Testis (tissue), 3 donors: ENCODE measurements around the gene ATG2A. TPM values are rescaled to one million over a fixed set of nuclear protein-coding genes. Genes with fewer than 3 reads are reported as not detected.

ENCODE experiments used
- DNase-seq: peaks from one replicate; pipeline ENCODE4 v3.0.0-alpha.2; 2019
- H3K27ac ChIP-seq, 2 donors: fragments of 200-600 bp; sonication (generic); one replicate each; pipeline ENCODE4 v1.5.1; 2019
- H3K27me3 ChIP-seq: fragments of 200-600 bp; sonication (generic); one replicate; pipeline ENCODE4 v1.5.1; 2019
- H3K36me3 ChIP-seq: fragments of 200-600 bp; sonication (generic); one replicate; pipeline ENCODE4 v1.5.1; 2017; ENCODE audit warnings: low read depth; ENCODE audit errors: missing control alignments
- H3K4me1 ChIP-seq: fragments of 200-600 bp; sonication (generic); one replicate; pipeline ENCODE4 v1.5.1; 2019
- H3K4me3 ChIP-seq, 2 donors: fragments of 200-600 bp; sonication (generic); one replicate each; pipeline ENCODE4 v1.5.1; 2017 to 2019
- H3K9me3 ChIP-seq: fragments of 200-600 bp; sonication (generic); one replicate; pipeline ENCODE4 v1.5.1; 2017
- POLR2A ChIP-seq: fragments of 450-650 bp; IDR thresholded peaks from one replicate; pipeline ENCODE4 v1.6.1; 2017; ENCODE audit warnings: antibody characterized with exemption, mild to moderate bottlenecking, moderate library complexity
- WGBS, 2 donors: methylation state at CpG; one replicate each; pipeline ENCODE4 v1.1.5; 2018; 5-methylcytosine and 5-hydroxymethylcytosine counted together
- intact Hi-C: fragments of 100-400 bp; cut with DNase I; formaldehyde crosslinking; loops from one replicate; pipeline ENCODE4 v1.15.1; 2023; ENCODE audit warnings: low total_unique reads
- polyA plus RNA-seq: library from polyadenylated mRNA; stranded (reverse); fragments of 350-450 nt; fragmentation: Illumina TruSeq; extraction: RNeasy Lipid Tissue Mini Kit (QIAGEN cat#74804); gene quantifications from one replicate; pipeline ENCODE4 v1.2.3, GENCODE V29; 2014; ENCODE audit warnings: low read depth, low replicate concordance; ENCODE audit not compliant: insufficient read depth
- total RNA-seq, 2 donors: library from RNA; depleted of rRNA; stranded (reverse); fragments of >200 nt; gene quantifications; one replicate each; pipeline ENCODE4 v1.2.3, GENCODE V29; 2016
- TF ChIP-seq, protein P1 (sequence below), 3 experiments: fragments of 450-650 bp in 2 of 3; fragments of 200-600 bp in 1 of 3; sonication (generic) in 1 of 3; IDR thresholded peaks; one replicate each; pipeline ENCODE4 v1.5.1; 2016 to 2019; ENCODE audit warnings: antibody characterized with exemption in 3 of 3, mild to moderate bottlenecking in 2 of 3, moderate library complexity in 1 of 3

ATG2A gene
- total and polyA plus RNA-seq, 3 donors from 2014 or later = 22.2 to 56.1 (median 51.1) TPM

DNA sequence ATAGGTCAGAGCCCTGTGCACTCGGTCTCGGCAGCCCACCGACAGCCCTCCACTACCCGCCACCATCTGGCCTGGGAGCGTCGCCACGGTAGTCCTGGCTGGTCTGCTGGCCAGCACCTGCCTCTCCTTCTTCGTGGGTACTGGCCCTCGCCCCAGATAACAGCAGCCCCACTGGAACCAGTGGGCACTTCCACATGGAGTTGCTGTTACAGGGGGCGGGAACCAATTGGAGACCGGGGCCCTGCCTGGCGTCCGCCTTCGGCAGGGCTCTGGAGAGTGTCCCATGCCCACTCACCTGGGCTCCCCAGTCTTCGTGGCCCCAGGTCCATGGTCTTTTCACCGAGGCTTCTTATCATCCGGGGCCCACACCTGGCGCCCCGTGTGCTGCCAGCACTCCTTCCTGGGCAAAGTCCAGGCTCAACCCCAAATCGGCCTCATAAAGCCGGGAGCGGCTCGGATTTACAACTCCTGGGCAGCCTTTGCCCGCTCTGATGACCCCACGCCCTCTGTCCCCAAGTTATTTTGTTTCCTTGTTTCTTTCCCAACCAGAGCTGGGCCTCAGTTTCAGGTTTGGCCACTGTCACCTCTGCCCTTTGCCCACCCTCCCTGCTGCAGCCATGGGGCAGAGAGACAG is 25.7 kb downstream of the ATG2A start:
- 91 to 95% methylated on average over 21 to 25 of the region's 25 CpGs for WGBS, 2 donors
- H3K4me3 ChIP-seq = no peak overlapping the region
- intact Hi-C loops = loop anchor here (5.0 kb wide), 1 partner anchor 44 kb away; no protein-coding TSS in a partner anchor
- H3K4me1 ChIP-seq = peaks cover 8% of the 10 kb centered on the region
- H3K9me3 ChIP-seq = no peaks in the 10 kb centered on the region
- H3K27ac ChIP-seq = no peak overlapping the region
- H3K27me3 ChIP-seq = no peaks in the 10 kb centered on the region
- DNase-seq = no peak
- no peaks in the 10 kb centered on the region for H3K36me3 ChIP-seq
- TF ChIP-seq POLR2A = no peak
- TF ChIP-seq, protein P1, sequence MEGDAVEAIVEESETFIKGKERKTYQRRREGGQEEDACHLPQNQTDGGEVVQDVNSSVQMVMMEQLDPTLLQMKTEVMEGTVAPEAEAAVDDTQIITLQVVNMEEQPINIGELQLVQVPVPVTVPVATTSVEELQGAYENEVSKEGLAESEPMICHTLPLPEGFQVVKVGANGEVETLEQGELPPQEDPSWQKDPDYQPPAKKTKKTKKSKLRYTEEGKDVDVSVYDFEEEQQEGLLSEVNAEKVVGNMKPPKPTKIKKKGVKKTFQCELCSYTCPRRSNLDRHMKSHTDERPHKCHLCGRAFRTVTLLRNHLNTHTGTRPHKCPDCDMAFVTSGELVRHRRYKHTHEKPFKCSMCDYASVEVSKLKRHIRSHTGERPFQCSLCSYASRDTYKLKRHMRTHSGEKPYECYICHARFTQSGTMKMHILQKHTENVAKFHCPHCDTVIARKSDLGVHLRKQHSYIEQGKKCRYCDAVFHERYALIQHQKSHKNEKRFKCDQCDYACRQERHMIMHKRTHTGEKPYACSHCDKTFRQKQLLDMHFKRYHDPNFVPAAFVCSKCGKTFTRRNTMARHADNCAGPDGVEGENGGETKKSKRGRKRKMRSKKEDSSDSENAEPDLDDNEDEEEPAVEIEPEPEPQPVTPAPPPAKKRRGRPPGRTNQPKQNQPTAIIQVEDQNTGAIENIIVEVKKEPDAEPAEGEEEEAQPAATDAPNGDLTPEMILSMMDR (IDR thresholded peaks at IDR 0.05) = no peak

DNA sequence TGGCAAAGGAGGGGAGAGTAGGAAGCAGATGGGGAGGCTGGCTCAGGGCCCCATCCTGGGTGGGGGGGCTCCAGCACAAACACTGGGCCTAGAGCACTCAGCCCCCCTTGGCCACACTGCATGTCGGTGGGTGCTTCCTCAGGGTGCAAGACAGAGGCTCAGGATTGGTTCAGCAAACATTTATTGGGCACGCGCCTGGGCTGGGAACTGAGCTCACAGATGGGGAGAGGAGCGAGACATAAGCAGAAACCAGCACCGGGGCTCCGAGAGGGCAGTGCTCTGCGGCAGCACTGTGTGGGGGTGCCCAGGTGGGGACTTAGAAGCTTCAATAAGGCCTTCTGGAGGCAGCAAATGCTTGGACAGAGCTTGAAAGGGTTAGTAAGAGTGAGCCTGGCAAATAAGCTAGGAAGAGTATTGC is 26.5 kb downstream of the ATG2A start:
- Histone ChIP-seq H3K4me1 (peaks cover 8% of the 10 kb centered on the region), H3K9me3 (no peaks in the 10 kb centered on the region), H3K4me3 (no peak overlapping the region), H3K36me3 (no peaks in the 10 kb centered on the region), H3K27me3 (no peaks in the 10 kb centered on the region), H3K27ac (no peak overlapping the region)
- intact Hi-C loops = loop anchor here (5.0 kb wide), 1 partner anchor 43 kb away; no protein-coding TSS in a partner anchor
- no peak for TF ChIP-seq POLR2A
- TF ChIP-seq, protein P1 (IDR thresholded peaks at IDR 0.05) = no peak
- WGBS, 2 donors = 85 to 90% methylated on average over 7 of the region's 7 CpGs
- DNase-seq = no peak

DNA sequence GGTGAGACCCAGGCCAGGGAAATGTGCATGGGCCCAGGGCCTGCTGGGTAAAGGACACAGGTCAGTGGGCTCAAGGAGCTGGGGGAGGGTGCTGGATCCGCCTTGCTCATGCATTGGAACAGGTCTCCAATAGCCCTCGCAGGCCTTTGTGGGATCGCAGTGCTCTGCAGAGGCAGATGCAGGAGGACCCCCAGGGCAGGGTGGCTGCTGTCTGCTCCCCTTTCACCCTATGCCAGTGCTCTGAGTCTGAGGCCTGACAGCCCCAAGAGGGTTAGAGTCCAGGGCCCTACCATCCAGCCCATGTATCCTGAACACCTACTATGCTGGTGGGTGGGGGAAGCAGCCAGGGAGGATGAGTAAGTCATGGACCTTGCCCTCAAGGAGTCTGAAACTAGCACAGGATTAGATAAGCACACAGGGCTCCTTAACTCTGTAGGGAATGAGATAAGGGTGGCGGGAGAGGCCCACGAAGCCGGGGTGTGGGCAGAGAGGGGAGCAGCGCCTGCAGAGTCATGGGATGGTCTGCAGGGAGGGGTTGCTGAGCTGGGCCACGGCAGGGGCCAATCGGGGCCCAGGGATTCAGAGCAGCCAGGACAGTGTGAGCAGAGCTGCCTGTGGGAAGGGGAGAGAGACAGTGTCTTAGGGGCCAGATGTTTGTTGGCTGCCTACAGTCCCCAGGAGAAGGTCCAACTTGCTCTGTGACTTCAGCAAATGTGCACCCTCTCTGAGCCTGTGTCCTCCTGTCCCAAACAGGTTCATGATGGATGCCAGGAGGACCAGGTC is 28.1 kb downstream of the ATG2A start:
- H3K4me3 ChIP-seq = no peak overlapping the region
- no peaks in the 10 kb centered on the region for H3K27me3 ChIP-seq
- no peaks in the 10 kb centered on the region for H3K9me3 ChIP-seq
- peaks cover 8% of the 10 kb centered on the region for H3K4me1 ChIP-seq
- H3K36me3 ChIP-seq = no peaks in the 10 kb centered on the region
- no peak for DNase-seq
- TF ChIP-seq, protein P1 (IDR thresholded peaks at IDR 0.05) = no peak
- no peak for TF ChIP-seq POLR2A
- WGBS, 2 donors = 50 to 57% methylated on average over 8 of the region's 9 CpGs
- no peak overlapping the region for H3K27ac ChIP-seq
- intact Hi-C loops = no loop called here

DNA sequence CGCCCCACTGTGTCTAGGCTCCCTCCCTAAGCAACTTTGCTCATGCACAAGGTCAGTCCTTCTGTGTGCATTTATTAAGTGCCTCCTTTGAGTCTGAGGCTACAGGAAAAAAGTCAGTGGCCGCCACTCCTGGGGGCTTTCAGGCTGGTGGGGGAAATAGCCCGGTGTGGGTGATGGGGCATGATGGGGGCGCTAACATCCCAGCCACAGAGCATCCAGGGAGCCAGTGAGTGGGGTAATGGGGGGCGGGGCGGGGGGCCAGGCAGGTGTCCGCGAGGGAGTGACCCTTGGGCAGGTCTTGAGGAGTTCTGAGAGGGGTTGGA is 28.6 kb downstream of the ATG2A start:
- no peaks in the 10 kb centered on the region for H3K9me3 ChIP-seq
- TF ChIP-seq, protein P1 (IDR thresholded peaks at IDR 0.05) = no peak
- no peak for TF ChIP-seq POLR2A
- H3K4me1 ChIP-seq = peaks cover 8% of the 10 kb centered on the region
- no peak for DNase-seq
- H3K4me3 ChIP-seq = peak overlapping the region in 1 of 2 donors; percentile 40
- no peaks in the 10 kb centered on the region for H3K36me3 ChIP-seq
- WGBS, 2 donors = 50 to 55% methylated on average over 8 of the region's 8 CpGs
- no peaks in the 10 kb centered on the region for H3K27me3 ChIP-seq
- intact Hi-C loops = no loop called here
- H3K27ac ChIP-seq = no peak overlapping the region
